ENCODE results near the gene GFI1. TPM values are rescaled to one million over a fixed set of nuclear protein-coding genes. Genes with fewer than 3 reads are reported as not detected.

GFI1 gene
- total RNA-seq, 4 donors from 2014 or later: 0.36 to 0.48 TPM; not detected in 2

- 79% methylated on average over 8 of the region's 8 CpGs for whole genome bisulfite sequencing
These were observed 17.7 kb upstream of the GFI1 start for GRCh38 chr1:92504291-92505014.

DNA sequence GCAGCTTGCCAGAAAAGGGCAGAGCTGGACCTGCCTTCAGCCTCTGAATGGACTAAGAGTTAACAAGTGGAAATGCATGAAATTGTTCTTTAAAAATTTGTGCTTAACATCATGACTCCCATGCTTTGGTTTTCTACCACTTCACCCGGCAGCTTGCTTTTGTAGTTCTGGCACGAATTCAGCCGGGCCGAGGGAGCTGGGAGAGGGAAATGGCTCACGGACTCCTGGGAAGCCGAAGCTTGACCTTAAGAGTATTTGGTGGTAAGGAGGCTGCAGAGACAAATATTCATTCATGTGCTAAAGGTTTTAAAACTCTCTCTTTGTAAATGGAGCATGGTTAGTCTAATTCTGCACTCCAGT lies 17.2 kb upstream of the GFI1 start:
- H3K4me1 ChIP-seq: no peaks in the 10 kb centered on the region
- 75% methylated on average over 6 of the region's 6 CpGs for WGBS
- no peaks in the 10 kb centered on the region for H3K27me3 ChIP-seq
- H3K27ac ChIP-seq: no peak overlapping the region
- no peak for DNase-seq (ENCODE audit: low spot score in 2 of 2)
- H3K9me3 ChIP-seq: no peaks in the 10 kb centered on the region
- TF ChIP-seq EP300 (IDR thresholded peaks at IDR 0.05) (no peak), POLR2A (IDR thresholded peaks at IDR 0.05) (no peak), POLR2AphosphoS5 (IDR thresholded peaks at IDR 0.05) (no peak)
- TF ChIP-seq, protein P1, sequence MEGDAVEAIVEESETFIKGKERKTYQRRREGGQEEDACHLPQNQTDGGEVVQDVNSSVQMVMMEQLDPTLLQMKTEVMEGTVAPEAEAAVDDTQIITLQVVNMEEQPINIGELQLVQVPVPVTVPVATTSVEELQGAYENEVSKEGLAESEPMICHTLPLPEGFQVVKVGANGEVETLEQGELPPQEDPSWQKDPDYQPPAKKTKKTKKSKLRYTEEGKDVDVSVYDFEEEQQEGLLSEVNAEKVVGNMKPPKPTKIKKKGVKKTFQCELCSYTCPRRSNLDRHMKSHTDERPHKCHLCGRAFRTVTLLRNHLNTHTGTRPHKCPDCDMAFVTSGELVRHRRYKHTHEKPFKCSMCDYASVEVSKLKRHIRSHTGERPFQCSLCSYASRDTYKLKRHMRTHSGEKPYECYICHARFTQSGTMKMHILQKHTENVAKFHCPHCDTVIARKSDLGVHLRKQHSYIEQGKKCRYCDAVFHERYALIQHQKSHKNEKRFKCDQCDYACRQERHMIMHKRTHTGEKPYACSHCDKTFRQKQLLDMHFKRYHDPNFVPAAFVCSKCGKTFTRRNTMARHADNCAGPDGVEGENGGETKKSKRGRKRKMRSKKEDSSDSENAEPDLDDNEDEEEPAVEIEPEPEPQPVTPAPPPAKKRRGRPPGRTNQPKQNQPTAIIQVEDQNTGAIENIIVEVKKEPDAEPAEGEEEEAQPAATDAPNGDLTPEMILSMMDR (IDR thresholded peaks at IDR 0.05): no peak
- no peaks in the 10 kb centered on the region for H3K36me3 ChIP-seq
- no peak overlapping the region for H3K4me3 ChIP-seq

More at GRCh38 chr1:92504291-92505014, 17.7 kb upstream of the GFI1 start:
- Histone ChIP-seq H3K36me3 (no peaks in the 10 kb centered on the region), H3K4me1 (no peaks in the 10 kb centered on the region), H3K27me3 (no peaks in the 10 kb centered on the region), H3K9me3 (no peaks in the 10 kb centered on the region), H3K4me3 (no peak overlapping the region), H3K27ac (no peak overlapping the region)
- DNase-seq (ENCODE audit: low spot score in 2 of 2): no peak
- no peak for TF ChIP-seq POLR2AphosphoS5 (IDR thresholded peaks at IDR 0.05)
- no peak for TF ChIP-seq POLR2A (IDR thresholded peaks at IDR 0.05)
- no peak for TF ChIP-seq EP300 (IDR thresholded peaks at IDR 0.05)
- TF ChIP-seq, protein P1 (IDR thresholded peaks at IDR 0.05): no peak

DNA sequence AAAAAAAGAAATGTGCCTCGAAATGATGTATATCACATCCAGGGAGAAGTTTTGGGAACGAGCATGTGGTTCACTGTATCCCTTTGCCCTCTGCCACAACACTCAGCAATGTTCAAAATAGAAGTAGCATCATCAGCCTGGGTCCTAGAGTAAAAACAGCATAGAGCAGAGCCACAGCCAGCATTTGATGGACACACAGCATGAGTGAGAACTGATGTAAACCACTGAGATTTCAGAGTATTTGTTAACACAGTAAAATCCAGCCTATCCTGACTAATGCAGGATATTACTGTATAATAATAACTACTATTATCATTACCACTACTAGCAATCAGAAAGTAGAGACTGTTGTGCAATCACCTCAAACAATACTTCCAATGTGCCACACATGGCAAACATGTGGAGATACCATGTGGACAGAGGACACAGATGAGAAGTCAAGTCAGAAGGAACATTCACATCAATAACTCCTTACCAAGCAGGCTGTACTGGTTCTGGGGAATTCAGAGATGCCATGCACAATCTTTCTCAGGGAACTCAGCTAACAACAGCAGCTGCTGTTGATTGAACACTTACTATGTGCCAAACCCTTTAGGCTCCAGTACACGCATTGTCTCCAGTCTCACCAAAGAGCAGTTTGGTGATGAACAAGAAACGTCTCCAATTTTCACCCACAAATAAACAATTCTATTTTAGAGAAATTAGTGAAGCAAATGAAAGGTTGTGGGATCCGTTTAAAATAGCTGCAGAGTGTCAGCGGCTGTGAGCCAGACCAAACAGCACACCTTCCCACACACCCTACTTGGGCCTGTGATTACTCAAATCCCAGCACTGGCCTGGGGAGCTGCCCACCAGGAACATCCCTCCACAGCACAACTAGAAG lies 16.6 kb upstream of the GFI1 start:
- no peaks in the 10 kb centered on the region for H3K9me3 ChIP-seq
- no peak for TF ChIP-seq POLR2A (IDR thresholded peaks at IDR 0.05)
- no peak for TF ChIP-seq EP300 (IDR thresholded peaks at IDR 0.05)
- TF ChIP-seq, protein P1 (IDR thresholded peaks at IDR 0.05): no peak
- no peak for TF ChIP-seq POLR2AphosphoS5 (IDR thresholded peaks at IDR 0.05)
- H3K4me3 ChIP-seq: no peak overlapping the region
- no peaks in the 10 kb centered on the region for H3K4me1 ChIP-seq
- WGBS: 68% methylated on average over 6 of the region's 6 CpGs
- no peaks in the 10 kb centered on the region for H3K36me3 ChIP-seq
- H3K27ac ChIP-seq: no peak overlapping the region
- H3K27me3 ChIP-seq: no peaks in the 10 kb centered on the region
- no peak for DNase-seq (ENCODE audit: low spot score in 2 of 2)

GRCh38 chr1:92502247-92502646 lies 15.5 kb upstream of the GFI1 start:
- H3K27me3 ChIP-seq: no peaks in the 10 kb centered on the region

More at GRCh38 chr1:92502247-92502646, 15.5 kb upstream of the GFI1 start:
- no peak overlapping the region for H3K4me3 ChIP-seq
- H3K36me3 ChIP-seq: no peaks in the 10 kb centered on the region
- DNase-seq (ENCODE audit: low spot score in 2 of 2): no peak
- TF ChIP-seq, protein P1 (IDR thresholded peaks at IDR 0.05): no peak
- TF ChIP-seq POLR2A (IDR thresholded peaks at IDR 0.05): no peak
- no peak for TF ChIP-seq EP300 (IDR thresholded peaks at IDR 0.05)
- no peak for TF ChIP-seq POLR2AphosphoS5 (IDR thresholded peaks at IDR 0.05)
- H3K9me3 ChIP-seq: no peaks in the 10 kb centered on the region
- no peaks in the 10 kb centered on the region for H3K4me1 ChIP-seq
- H3K27ac ChIP-seq: no peak overlapping the region
